Pancreas (tissue), 10 donors: Measurements from ENCODE around the gene CDKN2B. TPM values are rescaled to one million over a fixed set of nuclear protein-coding genes. Genes with fewer than 3 reads are reported as not detected.

Experiments
- ATAC-seq, 4 donors: fragments of 200-7000 bp; cut with Tn5 transposase; one replicate each; pipeline versions ENCODE4 v1.8.0 to v1.9.1; 2020; ENCODE audit warnings: mild to moderate bottlenecking in 4 of 4, moderate library complexity in 4 of 4
- DNase-seq, 6 donors: peaks; one replicate each; pipeline ENCODE4 v3.0.0-alpha.2; 2020
- FAIRE-seq: peaks from 2 replicates; lab custom pipeline; 2012; peaks lifted over from hg19 to GRCh38; lab: Jason Lieb, UNC
- H3K27ac ChIP-seq, 4 donors: fragments of 200-600 bp; sonication (generic); 1 replicate in 3 of 4; 2 replicates in 1 of 4; pipeline versions ENCODE4 v1.5.0 to v1.8.0; 2020
- H3K27me3 ChIP-seq, 4 donors: fragments of 200-600 bp; one replicate each; pipeline ENCODE4 v1.8.0; 2021
- H3K36me3 ChIP-seq, 3 donors: fragments of 200-600 bp; sonication (generic) in 1 of 3; one replicate each; pipeline versions ENCODE4 v1.5.0 to v1.8.0; 2020 to 2021
- H3K4me1 ChIP-seq, 3 donors: fragments of 200-600 bp; one replicate each; pipeline ENCODE4 v1.8.0; 2021
- H3K4me3 ChIP-seq, 4 donors: fragments of 200-600 bp; sonication (generic) in 2 of 4; one replicate each; pipeline versions ENCODE4 v1.5.0 to v1.8.0; 2020 to 2021
- H3K9me3 ChIP-seq, 4 donors: fragments of 200-600 bp; one replicate each; pipeline ENCODE4 v1.8.0; 2021
- WGBS, 2 donors: extraction: QIAGEN DNeasy Blood & Tissue Kit; methylation state at CpG; one replicate each; pipeline ENCODE4 v1.1.7; 2013; 5-methylcytosine and 5-hydroxymethylcytosine counted together
- intact Hi-C, 3 donors: fragments of 100-400 bp; cut with DNase I; formaldehyde crosslinking; loops; one replicate each; pipeline versions ENCODE4 v1.11.1 to v1.14.2; 2022
- polyA plus RNA-seq, 2 donors: library from polyadenylated mRNA; stranded (reverse); fragments of 200-250 nt; gene quantifications; one replicate each; pipeline ENCODE4 v1.2.3, GENCODE V29; 2013
- total RNA-seq, 6 donors: library from RNA; stranded (reverse); fragmentation: NEBNext Ultra II Directional in 4 of 6; extraction: Animal tissue kit (Norgen Biotek cat#: 25700) in 4 of 6; gene quantifications; one replicate each; pipeline versions ENCODE4 v1.2.1 to v1.2.4, GENCODE V29; 2021 to 2023
- TF ChIP-seq, protein P1 (sequence below), 4 donors: fragments of 200-600 bp; sonication (generic) in 3 of 4; IDR thresholded peaks; one replicate each; pipeline versions ENCODE4 v1.5.0 to v1.8.0; 2021; ENCODE audit warnings: antibody characterized with exemption in 4 of 4
- donor health status: healthy with polysubstance abuse.
- donor health status: DM: no; HTN: no; CAD: no; lungs with moderate emphysema.
- donor health status: DM: no; HTN: no; CAD: no.
- donor health status: control.
- donor health status: control.
- donor health status: Bipolar disorder and iron deficiency.
- donor health status: DM: yes; HTN: yes; CAD: no.
- donor health status: DM: no; HTN: no; CAD: no.
- donor health status: DM: no; HTN: no; CAD: no.
- donor health status: DM: yes; HTN: yes; CAD: no.

Gene CDKN2B
- total and polyA plus RNA-seq, 8 donors, result 0.59 to 13.9 (median 2.1) TPM

DNA sequence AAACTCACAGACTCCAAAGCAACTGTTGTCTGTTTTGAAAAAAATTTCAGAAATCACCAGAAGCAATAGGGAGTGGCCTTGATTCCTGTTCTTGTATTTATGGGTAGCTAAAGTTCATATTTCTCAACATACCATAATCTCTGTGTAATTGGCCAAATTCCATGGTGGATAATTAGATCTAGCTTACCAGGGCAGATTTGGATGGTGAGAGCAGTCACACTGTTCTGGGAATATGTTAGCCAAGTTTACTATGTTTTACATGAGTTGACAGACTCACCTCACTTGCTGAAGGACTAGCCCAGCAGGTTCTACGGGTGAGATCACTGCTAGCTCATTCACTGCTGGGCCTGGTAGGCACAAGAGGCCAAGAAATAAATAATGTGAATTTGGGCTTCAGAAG is 32.7 kb upstream of the CDKN2B start:
- Histone ChIP-seq H3K4me1 (peaks cover 14 to 19% (median 17%) of the 10 kb centered on the region in 3 donors), H3K9me3 (no peaks in the 10 kb centered on the region), H3K36me3 (no peaks in the 10 kb centered on the region), H3K27me3 (no peaks in the 10 kb centered on the region), H3K27ac (peak overlapping the region in 3 of 4 donors; percentile 11 to 57 (median 48)), H3K4me3 (no peak overlapping the region)
- peak in 4 of 6 donors; percentile 64 to 79 (median 74) for DNase-seq
- TF ChIP-seq, protein P1, sequence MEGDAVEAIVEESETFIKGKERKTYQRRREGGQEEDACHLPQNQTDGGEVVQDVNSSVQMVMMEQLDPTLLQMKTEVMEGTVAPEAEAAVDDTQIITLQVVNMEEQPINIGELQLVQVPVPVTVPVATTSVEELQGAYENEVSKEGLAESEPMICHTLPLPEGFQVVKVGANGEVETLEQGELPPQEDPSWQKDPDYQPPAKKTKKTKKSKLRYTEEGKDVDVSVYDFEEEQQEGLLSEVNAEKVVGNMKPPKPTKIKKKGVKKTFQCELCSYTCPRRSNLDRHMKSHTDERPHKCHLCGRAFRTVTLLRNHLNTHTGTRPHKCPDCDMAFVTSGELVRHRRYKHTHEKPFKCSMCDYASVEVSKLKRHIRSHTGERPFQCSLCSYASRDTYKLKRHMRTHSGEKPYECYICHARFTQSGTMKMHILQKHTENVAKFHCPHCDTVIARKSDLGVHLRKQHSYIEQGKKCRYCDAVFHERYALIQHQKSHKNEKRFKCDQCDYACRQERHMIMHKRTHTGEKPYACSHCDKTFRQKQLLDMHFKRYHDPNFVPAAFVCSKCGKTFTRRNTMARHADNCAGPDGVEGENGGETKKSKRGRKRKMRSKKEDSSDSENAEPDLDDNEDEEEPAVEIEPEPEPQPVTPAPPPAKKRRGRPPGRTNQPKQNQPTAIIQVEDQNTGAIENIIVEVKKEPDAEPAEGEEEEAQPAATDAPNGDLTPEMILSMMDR (IDR thresholded peaks at IDR 0.05), result no peak
- intact Hi-C loops, result no loop called here
- FAIRE-seq, result peak; percentile 78
- 8 to 17% methylated on average over 1 of the region's 1 CpG for WGBS, 2 donors
- ATAC-seq, result peak; percentile 93 to 99 (median 96)

DNA sequence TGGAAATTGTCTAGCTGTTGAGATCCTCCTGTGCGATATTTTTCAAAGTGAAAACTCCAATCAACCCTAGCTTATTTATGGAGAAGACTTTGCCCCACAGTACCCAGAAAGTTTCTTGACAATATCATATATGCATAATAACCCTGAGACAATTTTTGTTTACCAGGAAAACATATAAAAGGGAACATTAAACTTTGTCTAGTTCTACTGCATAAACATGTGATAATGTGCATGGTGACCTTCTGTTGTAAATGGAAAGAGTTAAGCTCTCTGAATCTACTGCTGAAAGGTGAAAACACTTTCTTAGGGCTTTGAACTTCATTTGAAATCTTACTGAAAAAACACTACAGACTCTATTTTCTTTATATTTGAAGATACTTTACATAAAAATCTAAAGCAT is 32.2 kb upstream of the CDKN2B start:
- 68 to 87% methylated on average over 1 of the region's 1 CpG for WGBS, 2 donors
- H3K27ac ChIP-seq, result peak overlapping the region in 3 of 4 donors; percentile 9 to 57 (median 48)
- H3K4me1 ChIP-seq, result peaks cover 14 to 19% (median 17%) of the 10 kb centered on the region in 3 donors
- H3K4me3 ChIP-seq, result no peak overlapping the region
- H3K36me3 ChIP-seq, result no peaks in the 10 kb centered on the region
- intact Hi-C loops, result no loop called here
- H3K27me3 ChIP-seq, result no peaks in the 10 kb centered on the region
- FAIRE-seq (no peak), ATAC-seq (peak in 1 of 4 donors; percentile 19), DNase-seq (no peak)
- H3K9me3 ChIP-seq, result no peaks in the 10 kb centered on the region
- TF ChIP-seq, protein P1 (IDR thresholded peaks at IDR 0.05), result no peak

- DNase-seq (no peak), FAIRE-seq (no peak), ATAC-seq (peak in 1 of 4 donors; percentile 8)
- peaks cover 14 to 19% (median 17%) of the 10 kb centered on the region in 3 donors for H3K4me1 ChIP-seq
- WGBS, 2 donors, result 70 to 79% methylated on average over 1 of the region's 1 CpG
- no peaks in the 10 kb centered on the region for H3K9me3 ChIP-seq
- intact Hi-C loops, result no loop called here
- no peak overlapping the region for H3K4me3 ChIP-seq
- peak overlapping the region in 2 of 4 donors; percentile 9 to 48 for H3K27ac ChIP-seq
- H3K27me3 ChIP-seq, result no peaks in the 10 kb centered on the region
- no peaks in the 10 kb centered on the region for H3K36me3 ChIP-seq
- TF ChIP-seq, protein P1 (IDR thresholded peaks at IDR 0.05), result no peak
Observed at GRCh38 chr9:22040760-22041159, 31.7 kb upstream of the CDKN2B start.

DNA sequence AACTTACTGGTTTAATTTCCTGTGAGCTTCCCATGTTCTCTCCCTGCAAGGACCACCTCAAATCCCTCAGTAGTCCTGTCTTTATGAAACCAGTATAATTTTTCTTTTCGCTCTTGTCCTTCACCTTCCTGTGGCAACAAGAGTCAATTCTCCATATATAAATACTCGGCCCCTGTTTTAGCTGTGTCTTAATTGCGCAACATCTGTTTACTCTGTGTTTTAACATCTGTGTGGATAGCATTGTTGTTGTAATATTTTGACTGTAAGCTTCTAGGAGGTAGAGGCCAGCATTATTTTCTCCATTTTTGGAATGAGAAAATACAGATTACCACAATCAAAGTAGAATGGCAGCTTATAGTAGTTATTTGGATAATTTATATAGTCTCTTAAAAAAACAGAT is 30.2 kb upstream of the CDKN2B start:
- FAIRE-seq (no peak), ATAC-seq (no peak), DNase-seq (no peak)
- Histone ChIP-seq H3K27me3 (no peaks in the 10 kb centered on the region), H3K36me3 (no peaks in the 10 kb centered on the region), H3K4me3 (no peak overlapping the region), H3K4me1 (peaks cover 14 to 19% (median 17%) of the 10 kb centered on the region in 3 donors), H3K9me3 (no peaks in the 10 kb centered on the region), H3K27ac (no peak overlapping the region)
- TF ChIP-seq, protein P1 (IDR thresholded peaks at IDR 0.05), result no peak
- 46 to 57% methylated on average over 3 of the region's 3 CpGs for WGBS, 2 donors
- intact Hi-C loops, result loop anchor here in 2 of 3 donors (10.0 kb wide), 1 partner anchor 224 kb away; no protein-coding TSS in a partner anchor

GRCh38 chr9:22037954-22038690 is 29.0 kb upstream of the CDKN2B start:
- peak; percentile 25 to 59 (median 50) for ATAC-seq
- FAIRE-seq, result peak; percentile 95
- no peak for DNase-seq
- Histone ChIP-seq H3K9me3 (no peaks in the 10 kb centered on the region), H3K4me3 (no peak overlapping the region), H3K27ac (no peak overlapping the region), H3K4me1 (peaks cover 14 to 19% (median 17%) of the 10 kb centered on the region in 3 donors), H3K36me3 (no peaks in the 10 kb centered on the region), H3K27me3 (no peaks in the 10 kb centered on the region)
- TF ChIP-seq, protein P1 (IDR thresholded peaks at IDR 0.05), result peak in 3 of 4 donors; percentile 29 to 39 (median 38)
- 5 to 10% methylated on average over 2 of the region's 2 CpGs for WGBS, 2 donors
- intact Hi-C loops, result loop anchor here in 2 of 3 donors (10.0 kb wide), 1 partner anchor 223 kb away; no protein-coding TSS in a partner anchor
